Measurements from ENCODE around the gene GRIN1.
A peak's percentile ranks its signal among the peaks of the same experiment; 100 is the strongest.

The GRIN1 gene

GRCh38 chr9:137166380-137167229 is 27.7 kb downstream of the GRIN1 start:
- DNase-seq, result no peak

GRCh38 chr9:137167277-137167746 is 28.4 kb downstream of the GRIN1 start:
- no peak for DNase-seq

GRCh38 chr9:137167747-137168572 is 29.0 kb downstream of the GRIN1 start:
- DNase-seq, result no peak

GRCh38 chr9:137168573-137168903 is 29.6 kb downstream of the GRIN1 start:
- DNase-seq, result no peak

- DNase-seq, result peak in 1 of 2 donors; percentile 19
Observed at GRCh38 chr9:137168904-137169856, 30.2 kb downstream of the GRIN1 start.

GRCh38 chr9:137169896-137170358 is 31.0 kb downstream of the GRIN1 start, which contains the start of gene LRRC26:
TSS of gene LRRC26 (minus strand) at chr9:137170051. CDS start at chr9:137169943, 108 bp downstream.
- no peak for DNase-seq

- DNase-seq, result no peak
Observed at GRCh38 chr9:137170486-137171148, 31.7 kb downstream of the GRIN1 start.

- no peak for DNase-seq
Observed at GRCh38 chr9:137171149-137171900, 32.4 kb downstream of the GRIN1 start.

GRCh38 chr9:137172901-137173795 is 34.2 kb downstream of the GRIN1 start:
- DNase-seq, result no peak

- no peak for DNase-seq
Observed at GRCh38 chr9:137173796-137174664, 35.1 kb downstream of the GRIN1 start.

GRCh38 chr9:137174722-137175293 is 35.9 kb downstream of the GRIN1 start:
- no peak for DNase-seq

- no peak for DNase-seq
Observed at GRCh38 chr9:137175345-137175961, 36.5 kb downstream of the GRIN1 start.

- DNase-seq, result no peak
Observed at GRCh38 chr9:137176302-137177182, 37.6 kb downstream of the GRIN1 start.

- no peak for DNase-seq
Observed at GRCh38 chr9:137178201-137178938, 39.4 kb downstream of the GRIN1 start.

GRCh38 chr9:137178939-137179630 is 40.1 kb downstream of the GRIN1 start:
- no peak for DNase-seq

- DNase-seq, result no peak
Observed at GRCh38 chr9:137179761-137180160, 40.8 kb downstream of the GRIN1 start.
